H1 (cell line): ENCODE measurements around the gene SURF1. TPM values are rescaled to one million over a fixed set of nuclear protein-coding genes. Genes with fewer than 3 reads are reported as not detected.

Experiments
- CTCF ChIA-PET: fragments of 300-600 bp; sonication (Branson Sonifier 250); formaldehyde crosslinking; loops from one replicate; lab custom pipeline; 2021; ENCODE audit not compliant: partially characterized antibody; lab: Charles Lee
- POLR2A ChIA-PET: fragments of 300-600 bp; sonication (Branson Sonifier 250); formaldehyde crosslinking; loops from one replicate; lab custom pipeline; 2021; ENCODE audit warnings: inconsistent platforms; ENCODE audit not compliant: partially characterized antibody; lab: Charles Lee
- DNase-seq, 2 experiments: peaks; one replicate each; pipeline versions ENCODE4 v3.0.0 to v3.0.0-alpha.2; 2010 to 2022; ENCODE audit warnings: low spot score in 2 of 2, low read depth in 1 of 2, mixed read lengths in 1 of 2
- FAIRE-seq: peaks from 2 replicates; lab custom pipeline; 2011; peaks lifted over from hg19 to GRCh38; lab: Jason Lieb, UNC
- H2AFZ ChIP-seq: 2 replicates; pipeline ENCODE4 v1.8.1; 2012; ENCODE audit warnings: low read length, inconsistent platforms
- H2AK5ac ChIP-seq: 2 replicates; pipeline ENCODE4 v1.6.1; 2013; ENCODE audit warnings: low read depth, low read length
- H2BK120ac ChIP-seq: replicated peaks from 2 replicates; pipeline ENCODE3; 2013; ENCODE audit warnings: low read depth, low read length, inconsistent platforms
- H2BK12ac ChIP-seq: 2 replicates; pipeline ENCODE4 v1.6.1; 2013; ENCODE audit warnings: low read depth, low read length
- H2BK15ac ChIP-seq: 2 replicates; pipeline ENCODE4 v1.6.1; 2013; ENCODE audit warnings: low read length
- H2BK20ac ChIP-seq: 2 replicates; pipeline ENCODE4 v1.6.1; 2013; ENCODE audit warnings: low read length
- H2BK5ac ChIP-seq: 2 replicates; pipeline ENCODE4 v1.6.1; 2013; ENCODE audit warnings: low read depth, low read length
- H3K14ac ChIP-seq: 2 replicates; pipeline ENCODE4 v1.6.1; 2013; ENCODE audit warnings: inconsistent platforms; ENCODE audit not compliant: insufficient read length
- H3K18ac ChIP-seq: 2 replicates; pipeline ENCODE4 v1.6.1; 2013; ENCODE audit warnings: low read length; ENCODE audit errors: extremely low read depth
- H3K23ac ChIP-seq: 2 replicates; pipeline ENCODE4 v1.6.1; 2013; ENCODE audit warnings: inconsistent platforms; ENCODE audit not compliant: insufficient read length
- H3K23me2 ChIP-seq: 2 replicates; pipeline ENCODE4 v1.6.1; 2013; ENCODE audit warnings: low read depth, low read length
- H3K27ac ChIP-seq: 2 replicates; pipeline ENCODE4 v1.6.1; 2011; ENCODE audit warnings: low read depth, low read length, inconsistent platforms
- H3K27me3 ChIP-seq, 4 experiments: replicated peaks in 1 of 4; 1 replicate in 1 of 4; 2 replicates in 3 of 4; pipeline versions ENCODE4 v1.6.1 to v1.8.1; 2011 to 2013; ENCODE audit warnings: low read length in 3 of 4, mild to moderate bottlenecking in 3 of 4, inconsistent platforms in 2 of 4, mixed read lengths in 2 of 4, moderate library complexity in 1 of 4; ENCODE audit not compliant: control insufficient read depth in 3 of 4, insufficient read depth in 3 of 4; ENCODE audit errors: extremely low read depth in 1 of 4
- H3K36me3 ChIP-seq, 4 experiments: 2 replicates each; pipeline versions ENCODE4 v1.6.1 to v1.8.1; 2011 to 2013; ENCODE audit warnings: mild to moderate bottlenecking in 4 of 4, low read length in 3 of 4, moderate library complexity in 2 of 4, control low read depth in 1 of 4, inconsistent platforms in 1 of 4; ENCODE audit not compliant: insufficient read depth in 4 of 4, control insufficient read depth in 2 of 4
- H3K4ac ChIP-seq: replicated peaks from 2 replicates; pipeline ENCODE3; 2013; ENCODE audit warnings: low read length, low read depth, mixed read lengths, inconsistent platforms; ENCODE audit not compliant: insufficient read length
- H3K4me1 ChIP-seq, 4 experiments: replicated peaks in 1 of 4; 1 replicate in 1 of 4; 2 replicates in 3 of 4; pipeline versions ENCODE4 v1.6.1 to v1.8.1; 2011 to 2013; ENCODE audit warnings: low read length in 3 of 4, inconsistent platforms in 2 of 4, mixed read lengths in 1 of 4; ENCODE audit not compliant: insufficient read depth in 4 of 4, control insufficient read depth in 3 of 4
- H3K4me2 ChIP-seq, 2 experiments: 2 replicates each; pipeline versions ENCODE4 v1.6.1 to v1.8.1; 2011 to 2013; ENCODE audit warnings: low read depth in 2 of 2, low read length in 2 of 2, control low read depth in 1 of 2, inconsistent platforms in 1 of 2, mild to moderate bottlenecking in 1 of 2; ENCODE audit not compliant: insufficient read depth in 1 of 2
- H3K4me3 ChIP-seq, 4 experiments: fragments of 200-600, 300-600 bp in 1 of 4; sonication (generic), shearing (Covaris generic), sonication (Bioruptor Twin) in 1 of 4; 2 replicates each; pipeline versions ENCODE4 v1.5.1 to v1.8.1; 2011 to 2016; ENCODE audit warnings: low read length in 4 of 4, low read depth in 3 of 4, control low read depth in 2 of 4, inconsistent platforms in 2 of 4, mild to moderate bottlenecking in 2 of 4, mixed read lengths in 1 of 4, moderate library complexity in 1 of 4; ENCODE audit not compliant: insufficient read depth in 2 of 4; ENCODE audit errors: extremely low read depth in 1 of 4
- H3K56ac ChIP-seq: replicated peaks from 2 replicates; pipeline ENCODE3; 2013; ENCODE audit warnings: low read depth, mild to moderate bottlenecking, mixed read lengths, low read length, inconsistent platforms; ENCODE audit not compliant: insufficient read length
- H3K79me1 ChIP-seq: 2 replicates; pipeline ENCODE4 v1.6.1; 2013; ENCODE audit warnings: low read depth, low read length, control low read depth
- H3K79me2 ChIP-seq, 2 experiments: 2 replicates each; pipeline versions ENCODE4 v1.6.1 to v1.8.1; 2012 to 2013; ENCODE audit warnings: low read length in 2 of 2, mild to moderate bottlenecking in 2 of 2, inconsistent platforms in 1 of 2; ENCODE audit not compliant: insufficient read depth in 2 of 2, control insufficient read depth in 1 of 2
- H3K9ac ChIP-seq, 4 experiments: replicated peaks in 1 of 4; 1 replicate in 1 of 4; 2 replicates in 3 of 4; pipeline versions ENCODE4 v1.6.1 to v1.8.1; 2011 to 2013; ENCODE audit warnings: low read depth in 3 of 4, low read length in 3 of 4, control low read depth in 2 of 4, mild to moderate bottlenecking in 2 of 4, moderate library complexity in 2 of 4, inconsistent platforms in 1 of 4; ENCODE audit errors: extremely low read depth in 1 of 4
- H3K9me3 ChIP-seq, 2 experiments: 2 replicates each; pipeline versions ENCODE4 v1.6.1 to v1.8.1; 2012 to 2013; ENCODE audit warnings: mild to moderate bottlenecking in 2 of 2, moderate library complexity in 2 of 2, control low read depth in 1 of 2, inconsistent platforms in 1 of 2, low read depth in 1 of 2, low read length in 1 of 2, mixed read lengths in 1 of 2; ENCODE audit not compliant: insufficient read depth in 2 of 2
- H4K20me1 ChIP-seq, 2 experiments: replicated peaks in 1 of 2; 2 replicates each; pipeline versions ENCODE3 to v1.8.1; 2011 to 2013; ENCODE audit warnings: inconsistent platforms in 2 of 2, low read length in 2 of 2, mild to moderate bottlenecking in 1 of 2; ENCODE audit not compliant: insufficient read depth in 2 of 2, control insufficient read depth in 1 of 2
- H4K5ac ChIP-seq: 2 replicates; pipeline ENCODE4 v1.6.1; 2013; ENCODE audit warnings: low read length, low read depth, mixed read lengths, inconsistent platforms; ENCODE audit not compliant: insufficient read length
- H4K8ac ChIP-seq: 2 replicates; pipeline ENCODE4 v1.8.0; 2013; ENCODE audit warnings: mild to moderate bottlenecking, moderate library complexity, low read length, inconsistent platforms; ENCODE audit not compliant: insufficient read depth; ENCODE audit errors: extremely low read depth
- H4K91ac ChIP-seq: replicated peaks from 2 replicates; pipeline ENCODE3; 2013; ENCODE audit warnings: low read length, mixed read lengths, inconsistent platforms; ENCODE audit not compliant: insufficient read length
- BCL11A ChIP-seq, 2 experiments: IDR thresholded peaks; one replicate each; pipeline ENCODE4 v1.6.1; 2011; ENCODE audit warnings: low read depth in 2 of 2, low read length in 2 of 2, mild to moderate bottlenecking in 2 of 2
- CBX8 ChIP-seq: fragments of 300-800, 300-1000 bp; sonication (generic); IDR thresholded peaks from 2 replicates; pipeline ENCODE4 v1.7.1; 2016; ENCODE audit warnings: low read depth, low read length, borderline replicate concordance
- CREB1 ChIP-seq: IDR thresholded peaks from 2 replicates; pipeline ENCODE4 v1.6.1; 2012; ENCODE audit warnings: inconsistent platforms
- HDAC2 ChIP-seq, 2 experiments: fragments of 300-600 bp in 1 of 2; sonication (generic) in 1 of 2; IDR thresholded peaks; 2 replicates each; pipeline ENCODE4 v1.6.1; 2011 to 2012; ENCODE audit warnings: low read depth in 2 of 2, low read length in 2 of 2, mild to moderate bottlenecking in 2 of 2, moderate library complexity in 2 of 2, borderline replicate concordance in 1 of 2, inconsistent platforms in 1 of 2
- KDM4A ChIP-seq: IDR thresholded peaks from one replicate; pipeline ENCODE4 v1.7.1; 2012; ENCODE audit warnings: low read depth, mild to moderate bottlenecking, moderate library complexity, low read length, inconsistent platforms; ENCODE audit not compliant: severe bottlenecking
- SAP30 ChIP-seq: fragments of 300-600 bp; sonication (generic); IDR thresholded peaks from 2 replicates; pipeline ENCODE4 v1.7.1; 2012; ENCODE audit warnings: low read length, moderate library complexity, mild to moderate bottlenecking, inconsistent platforms; ENCODE audit not compliant: insufficient read depth, insufficient replicate concordance
- SP1 ChIP-seq: IDR thresholded peaks from 2 replicates; pipeline ENCODE4 v1.6.1; 2011; ENCODE audit warnings: low read depth, low read length
- TBP ChIP-seq: IDR thresholded peaks from 2 replicates; pipeline ENCODE4 v1.6.1; 2011; ENCODE audit warnings: low read depth, low read length, improper control_type of control experiment
- WGBS, 2 experiments: shearing (Covaris generic) in 1 of 2; methylation state at CpG; one replicate each; pipeline versions ENCODE4 v1.1.6 to v1.1.7; 2013 to 2015; ENCODE audit warnings: low lambda C conversion rate in 2 of 2, mixed read lengths in 2 of 2, inconsistent platforms in 1 of 2, low coverage in 1 of 2, missing lambda C conversion rate in 1 of 2; ENCODE audit not compliant: insufficient replicate concordance in 2 of 2, insufficient coverage in 1 of 2, insufficient read length in 1 of 2; ENCODE audit errors: extremely low coverage in 1 of 2, missing lambda C conversion rate in 1 of 2; 5-methylcytosine and 5-hydroxymethylcytosine counted together
- polyA plus RNA-seq, 7 experiments: library from polyadenylated mRNA; depleted of rRNA in 3 of 7; stranded (reverse) in 5 of 7; unstranded in 2 of 7; fragments of >200 nt in 5 of 7; fragments of 200-250 nt in 2 of 7; gene quantifications; 1 replicate in 5 of 7; 2 replicates in 1 of 7; 4 replicates in 1 of 7; pipeline versions ENCODE4 v1.2.1 to v1.2.3, GENCODE V29; 2011 to 2013; ENCODE audit warnings: missing spikeins in 2 of 7, mixed read lengths in 2 of 7
- total RNA-seq: library from RNA; stranded (reverse); fragmentation: NEBNext Ultra II Directional; extraction: Animal tissue kit (Norgen Biotek cat#: 25700); gene quantifications from 2 replicates; pipeline ENCODE4 v1.2.1, GENCODE V29; 2021
- TF ChIP-seq, protein P1 (sequence below): IDR thresholded peaks from 2 replicates; pipeline ENCODE4 v1.6.1; 2011; ENCODE audit warnings: low read length, improper control_type of control experiment
- TF ChIP-seq, protein P2 (sequence below): IDR thresholded peaks from 2 replicates; pipeline ENCODE4 v1.6.1; 2012; ENCODE audit warnings: inconsistent platforms
- TF ChIP-seq, protein P3 (sequence below): IDR thresholded peaks from 2 replicates; pipeline ENCODE4 v1.6.1; 2011; ENCODE audit warnings: low read depth, mild to moderate bottlenecking, low read length; ENCODE audit not compliant: insufficient read depth

The SURF1 gene
- total and polyA plus RNA-seq, 2 of the 8 experiments (the other 6 are each of a cell fraction or from before 2014, with no cell fraction given): 43.1 to 44.7 TPM

DNA sequence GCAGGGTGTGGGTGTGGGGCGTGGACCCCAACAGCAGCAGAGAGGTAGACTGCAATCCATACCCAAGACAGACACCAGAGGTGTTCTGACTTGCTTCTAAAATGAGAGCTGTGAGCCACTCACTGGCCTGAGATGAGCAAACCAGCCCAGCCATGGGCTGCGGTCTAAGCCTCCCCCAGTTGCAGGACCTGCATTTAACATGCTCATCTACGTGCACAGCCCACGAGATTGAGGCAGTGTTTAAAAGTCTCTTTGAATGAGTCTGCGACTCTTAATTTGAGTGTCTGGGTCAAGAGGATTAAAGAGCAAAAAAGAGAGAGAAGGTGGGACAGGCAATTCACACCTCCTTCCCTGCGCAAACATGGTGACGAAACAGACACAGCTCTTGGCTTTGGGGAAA lies 13.6 kb upstream of the SURF1 start:
- Histone ChIP-seq H3K79me1 (peaks cover 38% of the 10 kb centered on the region), H3K4ac (no peak overlapping the region), H3K18ac (no peak overlapping the region), H3K9ac (no peak overlapping the region), H3K36me3 (peaks cover 5 to 30% (median 26%) of the 10 kb centered on the region in 4 experiments; a peak in 6 of 8 replicates), H3K23ac (no peak overlapping the region), H2BK120ac (no peak overlapping the region), H2AFZ (no peak overlapping the region), H3K56ac (no peak overlapping the region), H2BK20ac (no peak overlapping the region), H2AK5ac (no peak overlapping the region), H2BK5ac (no peak overlapping the region), H4K91ac (no peak overlapping the region), H3K4me3 (no peak overlapping the region), H3K23me2 (peaks cover 2% of the 10 kb centered on the region; the same call in 1 of the 2 replicates), H3K4me1 (no peaks in the 10 kb centered on the region; a peak in 1 of 7 replicates), H3K79me2 (peaks cover 23 to 85% of the 10 kb centered on the region in 2 experiments), H4K20me1 (peaks cover 44 to 69% of the 10 kb centered on the region in 2 experiments), H3K4me2 (no peak overlapping the region), H2BK12ac (no peak overlapping the region), H3K14ac (no peak overlapping the region), H3K27me3 (no peaks in the 10 kb centered on the region), H3K27ac (no peak overlapping the region), H4K8ac (no peak overlapping the region), H3K9me3 (no peaks in the 10 kb centered on the region), H4K5ac (no peak overlapping the region), H2BK15ac (no peak overlapping the region)
- no peak for DNase-seq
- no peak for FAIRE-seq
- ChIA-PET CTCF (interaction anchor here (0.7 to 10.1 kb wide), 4 partner anchors 13 to 226 kb away, joined by 3 to 90 read pairs (median 4); partner anchors contain the start of genes SURF1 and SURF2), POLR2A (interaction anchor here (19.9 kb wide), 1 partner anchor 17 kb away, joined by 461 read pairs; the partner anchor contains the start of genes MED22, RPL7A, SURF1 and SURF2)
- WGBS, 2 experiments: 98% methylated on average over 7 of the region's 7 CpGs; no CpG with 5 or more reads in 1 of the 2 experiments
- no peak for TF ChIP-seq CBX8
- no peak for TF ChIP-seq CREB1
- TF ChIP-seq KDM4A: no peak
- TF ChIP-seq BCL11A (IDR thresholded peaks at IDR 0.05; ENCODE audit: low read depth in 2 of 2, low read length in 2 of 2): no peak
- TF ChIP-seq, protein P1, sequence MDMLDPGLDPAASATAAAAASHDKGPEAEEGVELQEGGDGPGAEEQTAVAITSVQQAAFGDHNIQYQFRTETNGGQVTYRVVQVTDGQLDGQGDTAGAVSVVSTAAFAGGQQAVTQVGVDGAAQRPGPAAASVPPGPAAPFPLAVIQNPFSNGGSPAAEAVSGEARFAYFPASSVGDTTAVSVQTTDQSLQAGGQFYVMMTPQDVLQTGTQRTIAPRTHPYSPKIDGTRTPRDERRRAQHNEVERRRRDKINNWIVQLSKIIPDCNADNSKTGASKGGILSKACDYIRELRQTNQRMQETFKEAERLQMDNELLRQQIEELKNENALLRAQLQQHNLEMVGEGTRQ: no peak
- no peak for TF ChIP-seq SP1
- TF ChIP-seq, protein P2, sequence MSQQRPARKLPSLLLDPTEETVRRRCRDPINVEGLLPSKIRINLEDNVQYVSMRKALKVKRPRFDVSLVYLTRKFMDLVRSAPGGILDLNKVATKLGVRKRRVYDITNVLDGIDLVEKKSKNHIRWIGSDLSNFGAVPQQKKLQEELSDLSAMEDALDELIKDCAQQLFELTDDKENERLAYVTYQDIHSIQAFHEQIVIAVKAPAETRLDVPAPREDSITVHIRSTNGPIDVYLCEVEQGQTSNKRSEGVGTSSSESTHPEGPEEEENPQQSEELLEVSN: no peak
- no peak for TF ChIP-seq SAP30
- no peak for TF ChIP-seq TBP
- TF ChIP-seq HDAC2 (IDR thresholded peaks at IDR 0.05; ENCODE audit: borderline replicate concordance in 1 of 2, low read depth in 2 of 2, low read length in 2 of 2): no peak
- TF ChIP-seq, protein P3, sequence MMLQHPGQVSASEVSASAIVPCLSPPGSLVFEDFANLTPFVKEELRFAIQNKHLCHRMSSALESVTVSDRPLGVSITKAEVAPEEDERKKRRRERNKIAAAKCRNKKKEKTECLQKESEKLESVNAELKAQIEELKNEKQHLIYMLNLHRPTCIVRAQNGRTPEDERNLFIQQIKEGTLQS: no peak
